IMR-90 (cell line): ENCODE measurements around the gene PLA2G4F. TPM values are rescaled to one million over a fixed set of nuclear protein-coding genes. Genes with fewer than 3 reads are reported as not detected.

Source experiments
- ATAC-seq: fragments of 200-7000 bp; cut with Tn5 transposase; 2 replicates; pipeline ENCODE4 v1.9.1; 2020; ENCODE audit warnings: low read depth, mild to moderate bottlenecking, moderate library complexity
- BruUV-seq: library from RNA; stranded (reverse); fragments of 400-500 nt; replicated peaks from 2 replicates; lab custom pipeline; 2021; lab: Mats Ljungman, UMichigan
- CTCF ChIA-PET: fragments of 300-600 bp; formaldehyde crosslinking; extraction: SDS; loops from one replicate; lab custom pipeline; 2021; ENCODE audit warnings: antibody characterized with exemption; lab: Yijun Ruan, JAX
- POLR2A ChIA-PET: fragments of 300-600 bp; sonication (Branson Sonifier 250); formaldehyde crosslinking; loops from one replicate; lab custom pipeline; 2022; ENCODE audit warnings: antibody characterized with exemption; ENCODE audit not compliant: unreplicated experiment; lab: Charles Lee
- DNase-seq: peaks from one replicate; pipeline ENCODE4 v3.0.0; 2013
- H2AFZ ChIP-seq: replicated peaks from 2 replicates; pipeline ENCODE3; 2013; ENCODE audit warnings: low read length, mild to moderate bottlenecking; ENCODE audit not compliant: poor library complexity
- H2AK5ac ChIP-seq: 2 replicates; pipeline ENCODE4 v1.6.1; 2013; ENCODE audit warnings: low read depth, low read length, inconsistent platforms
- H2AK9ac ChIP-seq: replicated peaks from 2 replicates; pipeline ENCODE3; 2013; ENCODE audit warnings: mild to moderate bottlenecking, low read depth, low read length, moderate library complexity; ENCODE audit not compliant: poor library complexity
- H2BK120ac ChIP-seq: 2 replicates; pipeline ENCODE4 v1.6.1; 2013; ENCODE audit warnings: low read depth, low read length, inconsistent platforms
- H2BK15ac ChIP-seq: 3 replicates; pipeline ENCODE4 v1.6.1; 2013; ENCODE audit warnings: low read depth, low read length, inconsistent platforms
- H2BK20ac ChIP-seq: 2 replicates; pipeline ENCODE4 v1.6.1; 2013; ENCODE audit warnings: low read depth, mild to moderate bottlenecking, inconsistent platforms, low read length, moderate library complexity
- H2BK5ac ChIP-seq: 2 replicates; pipeline ENCODE4 v1.6.1; 2013; ENCODE audit warnings: mild to moderate bottlenecking, low read depth, low read length, inconsistent platforms; ENCODE audit not compliant: poor library complexity, severe bottlenecking
- H3K14ac ChIP-seq: replicated peaks from 2 replicates; pipeline ENCODE4 v1.6.1; 2013; ENCODE audit warnings: low read depth, low read length, inconsistent platforms
- H3K18ac ChIP-seq: 2 replicates; pipeline ENCODE4 v1.6.1; 2013; ENCODE audit warnings: low read depth, low read length, control low read depth
- H3K23ac ChIP-seq: 2 replicates; pipeline ENCODE4 v1.6.1; 2013; ENCODE audit warnings: low read depth, low read length, inconsistent platforms
- H3K27ac ChIP-seq: 2 replicates; pipeline ENCODE4 v1.5.1; 2013; ENCODE audit warnings: mild to moderate bottlenecking, control low read depth, low read length; ENCODE audit not compliant: insufficient read depth
- H3K27me3 ChIP-seq: 2 replicates; pipeline ENCODE4 v1.6.1; 2013; ENCODE audit warnings: low read length; ENCODE audit not compliant: control insufficient read depth, insufficient read depth
- H3K36me3 ChIP-seq: 2 replicates; pipeline ENCODE4 v1.6.1; 2013; ENCODE audit warnings: low read length, mixed read lengths; ENCODE audit not compliant: control insufficient read depth, insufficient read depth
- H3K4ac ChIP-seq: 2 replicates; pipeline ENCODE4 v1.6.1; 2013; ENCODE audit warnings: low read depth, low read length, inconsistent platforms
- H3K4me1 ChIP-seq: 2 replicates; pipeline ENCODE4 v1.6.1; 2013; ENCODE audit warnings: low read length, mixed read lengths; ENCODE audit not compliant: control insufficient read depth, insufficient read depth
- H3K4me2 ChIP-seq: 2 replicates; pipeline ENCODE4 v1.6.1; 2013; ENCODE audit warnings: low read depth, mild to moderate bottlenecking, control low read depth, low read length, moderate library complexity
- H3K4me3 ChIP-seq: 2 replicates; pipeline ENCODE4 v1.5.1; 2013; ENCODE audit warnings: low read depth, mild to moderate bottlenecking, control low read depth, low read length, moderate library complexity; ENCODE audit not compliant: insufficient read depth
- H3K56ac ChIP-seq: 2 replicates; pipeline ENCODE4 v1.6.1; 2013; ENCODE audit warnings: low read length, inconsistent platforms; ENCODE audit not compliant: insufficient read depth; ENCODE audit errors: extremely low read depth
- H3K79me1 ChIP-seq, 2 experiments: 2 replicates each; pipeline ENCODE4 v1.6.1; 2013; ENCODE audit warnings: low read length in 2 of 2, inconsistent platforms in 1 of 2, low read depth in 1 of 2
- H3K9ac ChIP-seq: 2 replicates; pipeline ENCODE4 v1.6.1; 2013; ENCODE audit warnings: low read depth, low read length, control low read depth
- H3K9me1 ChIP-seq: 2 replicates; pipeline ENCODE4 v1.6.1; 2013; ENCODE audit warnings: low read length, inconsistent platforms; ENCODE audit not compliant: insufficient read depth
- H3K9me3 ChIP-seq: 2 replicates; pipeline ENCODE4 v1.6.1; 2013; ENCODE audit warnings: low read length; ENCODE audit not compliant: control insufficient read depth, insufficient read depth
- H4K20me1 ChIP-seq: 2 replicates; pipeline ENCODE4 v1.6.1; 2013; ENCODE audit warnings: low read length, inconsistent platforms; ENCODE audit not compliant: insufficient read depth
- H4K5ac ChIP-seq: 2 replicates; pipeline ENCODE4 v1.6.1; 2013; ENCODE audit warnings: mild to moderate bottlenecking, low read depth, low read length, control low read depth
- H4K8ac ChIP-seq, 2 experiments: 2 replicates each; pipeline ENCODE4 v1.6.1; 2013; ENCODE audit warnings: low read depth in 2 of 2, low read length in 2 of 2, control low read depth in 1 of 2, inconsistent platforms in 1 of 2
- H4K91ac ChIP-seq: 2 replicates; pipeline ENCODE4 v1.6.1; 2013; ENCODE audit warnings: low read depth, low read length, inconsistent platforms; ENCODE audit not compliant: insufficient read depth
- BHLHE40 ChIP-seq: fragments of 150-350 bp; IDR thresholded peaks from 2 replicates; pipeline ENCODE4 v1.6.1; 2016; ENCODE audit warnings: mild to moderate bottlenecking, low read depth, low read length
- CEBPB ChIP-seq: IDR thresholded peaks from 2 replicates; pipeline ENCODE4 v1.6.1; 2012; ENCODE audit warnings: low read depth, low read length, improper control_type of control experiment
- CHD1 ChIP-seq: IDR thresholded peaks from 2 replicates; pipeline ENCODE4 v1.6.1; 2012; ENCODE audit warnings: low read depth, low read length, improper control_type of control experiment
- CTCF ChIP-seq: conservative IDR thresholded peaks from 2 replicates; pipeline ENCODE4 v1.5.1; 2012; ENCODE audit warnings: mild to moderate bottlenecking, low read depth, low read length, improper control_type of control experiment
- ELK1 ChIP-seq: fragments of 150-350 bp; IDR thresholded peaks from 2 replicates; pipeline ENCODE4 v1.6.1; 2016; ENCODE audit warnings: low read depth, mild to moderate bottlenecking, low read length, moderate library complexity, borderline replicate concordance
- FOS ChIP-seq: fragments of 150-350 bp; IDR thresholded peaks from 2 replicates; pipeline ENCODE4 v1.6.1; 2016; ENCODE audit warnings: low read depth, low read length
- MAFK ChIP-seq: IDR thresholded peaks from 2 replicates; pipeline ENCODE4 v1.6.1; 2012; ENCODE audit warnings: low read depth, low read length, improper control_type of control experiment
- MAZ ChIP-seq: IDR thresholded peaks from 2 replicates; pipeline ENCODE4 v1.6.1; 2012; ENCODE audit warnings: low read depth, mild to moderate bottlenecking, low read length, improper control_type of control experiment, moderate library complexity, borderline replicate concordance
- MXI1 ChIP-seq: IDR thresholded peaks from 2 replicates; pipeline ENCODE4 v1.6.1; 2012; ENCODE audit warnings: low read depth, mild to moderate bottlenecking, low read length, moderate library complexity, borderline replicate concordance
- NFE2L2 ChIP-seq: fragments of 150-350 bp; IDR thresholded peaks from 2 replicates; pipeline ENCODE4 v1.6.1; 2016; ENCODE audit warnings: low read depth, mild to moderate bottlenecking, low read length
- POLR2A ChIP-seq: IDR thresholded peaks from 2 replicates; pipeline ENCODE4 v1.6.1; 2012; ENCODE audit warnings: mild to moderate bottlenecking, low read depth, low read length
- RAD21 ChIP-seq: IDR thresholded peaks from 2 replicates; pipeline ENCODE4 v1.6.1; 2012; ENCODE audit warnings: low read length, improper control_type of control experiment
- RCOR1 ChIP-seq: IDR thresholded peaks from 2 replicates; pipeline ENCODE4 v1.6.1; 2012; ENCODE audit warnings: mild to moderate bottlenecking, low read length, improper control_type of control experiment; ENCODE audit not compliant: insufficient replicate concordance
- RFX5 ChIP-seq: IDR thresholded peaks from 2 replicates; pipeline ENCODE4 v1.8.0; 2012; ENCODE audit warnings: low read depth, mild to moderate bottlenecking, low read length, moderate library complexity
- SMC3 ChIP-seq: fragments of 150-350 bp; IDR thresholded peaks from 2 replicates; pipeline ENCODE4 v1.6.1; 2016; ENCODE audit warnings: low read depth, mild to moderate bottlenecking, antibody characterized with exemption, low read length, moderate library complexity
- WGBS, 2 experiments: methylation state at CpG; one replicate each; pipeline versions ENCODE4 v1.1.5 to v1.1.7; 2013; ENCODE audit warnings: missing lambda C conversion rate in 2 of 2; ENCODE audit not compliant: insufficient read length in 1 of 2; ENCODE audit errors: extremely low coverage in 2 of 2; 5-methylcytosine and 5-hydroxymethylcytosine counted together
- dilution Hi-C: fragments of 300-500 bp; cut with HindIII; formaldehyde crosslinking; loops from one replicate; pipeline ENCODE4 v1.14.3; 2018; ENCODE audit warnings: low sequenced_read_pairs; ENCODE audit not compliant: unreplicated experiment
- in situ Hi-C: fragments of 300-500 bp; cut with MboI; formaldehyde crosslinking; loops from 3 replicates; pipeline ENCODE4 v1.14.3; 2019; ENCODE audit warnings: low sequenced_read_pairs, inconsistent platforms, mixed read lengths
- intact Hi-C: fragments of 100-400 bp; cut with micrococcal nuclease; formaldehyde crosslinking; loops from 2 replicates; pipeline ENCODE4 v1.10.0; 2022
- polyA plus RNA-seq, 3 experiments: library from polyadenylated mRNA; depleted of rRNA; stranded (reverse); fragments of >200 nt; gene quantifications; 2 replicates each; pipeline ENCODE4 v1.2.3, GENCODE V29; 2012; ENCODE audit warnings: low replicate concordance in 1 of 3
- total RNA-seq: library from RNA; depleted of rRNA; stranded (reverse); fragments of >200 nt; gene quantifications from 2 replicates; pipeline ENCODE4 v1.2.3, GENCODE V29; 2012
- TF ChIP-seq, protein P1 (sequence below): fragments of 150-350 bp; IDR thresholded peaks from 2 replicates; pipeline ENCODE4 v1.6.1; 2017; ENCODE audit warnings: mild to moderate bottlenecking, antibody characterized with exemption, low read length, low read depth

The PLA2G4F gene
- total and polyA plus RNA-seq, 2 of the 4 experiments (the other 2 are of a cell fraction): not detected

- H2BK20ac ChIP-seq: no peak overlapping the region
- TF ChIP-seq MAZ (no peak), RCOR1 (no peak), RFX5 (no peak), SMC3 (no peak), MXI1 (no peak), CEBPB (no peak), BHLHE40 (no peak), CTCF (no peak), RAD21 (no peak), POLR2A (no peak), NFE2L2 (no peak), FOS (no peak), MAFK (no peak), ELK1 (no peak), CHD1 (no peak)
- TF ChIP-seq, protein P1, sequence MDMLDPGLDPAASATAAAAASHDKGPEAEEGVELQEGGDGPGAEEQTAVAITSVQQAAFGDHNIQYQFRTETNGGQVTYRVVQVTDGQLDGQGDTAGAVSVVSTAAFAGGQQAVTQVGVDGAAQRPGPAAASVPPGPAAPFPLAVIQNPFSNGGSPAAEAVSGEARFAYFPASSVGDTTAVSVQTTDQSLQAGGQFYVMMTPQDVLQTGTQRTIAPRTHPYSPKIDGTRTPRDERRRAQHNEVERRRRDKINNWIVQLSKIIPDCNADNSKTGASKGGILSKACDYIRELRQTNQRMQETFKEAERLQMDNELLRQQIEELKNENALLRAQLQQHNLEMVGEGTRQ: no peak
- no peaks in the 10 kb centered on the region for H3K9me1 ChIP-seq
- POLR2A ChIA-PET: no interaction called here
- CTCF ChIA-PET: no interaction called here
- dilution Hi-C loops: no loop called here
- intact Hi-C loops: no loop called here
- no peak overlapping the region for H3K23ac ChIP-seq
- ATAC-seq: no peak
- H3K27me3 ChIP-seq: peaks cover 64% of the 10 kb centered on the region
- H3K36me3 ChIP-seq: no peaks in the 10 kb centered on the region
- no peak overlapping the region for H3K18ac ChIP-seq
- no peak overlapping the region for H2AFZ ChIP-seq
- H4K91ac ChIP-seq: no peak overlapping the region
- H4K8ac ChIP-seq: no peak overlapping the region
- BruUV-seq: no TSS peak
- no peak overlapping the region for H4K5ac ChIP-seq
- H2AK5ac ChIP-seq: no peak overlapping the region
- WGBS, 2 experiments: 47% methylated on average over 4 of the region's 18 CpGs; no CpG with 5 or more reads in 1 of the 2 experiments
- no peak overlapping the region for H3K56ac ChIP-seq
- no peak overlapping the region for H2BK5ac ChIP-seq
- no peaks in the 10 kb centered on the region for H3K79me1 ChIP-seq
- peaks cover 3% of the 10 kb centered on the region; the same call in 1 of the 2 replicates for H3K9me3 ChIP-seq
- DNase-seq: no peak
- H3K14ac ChIP-seq: no peak overlapping the region
- no peak overlapping the region for H3K4me2 ChIP-seq
- no peak overlapping the region for H2AK9ac ChIP-seq
- H4K20me1 ChIP-seq: no peaks in the 10 kb centered on the region; the same call in 1 of the 2 replicates
- H3K4me3 ChIP-seq: no peak overlapping the region
- no peak overlapping the region for H3K27ac ChIP-seq
- H3K9ac ChIP-seq: no peak overlapping the region
- H3K4me1 ChIP-seq: no peaks in the 10 kb centered on the region
- no peak overlapping the region for H2BK15ac ChIP-seq
- no peak overlapping the region for H2BK120ac ChIP-seq
- H3K4ac ChIP-seq: no peak overlapping the region
- in situ Hi-C loops: no loop called here
Observed at GRCh38 chr15:42143866-42144625, 12.4 kb downstream of the PLA2G4F start.
